ENCODE measurements around the gene IFNGR2. TPM values are rescaled to one million over a fixed set of nuclear protein-coding genes. Genes with fewer than 3 reads are reported as not detected.

Gene IFNGR2
- total RNA-seq, 4 donors from 2014 or later: 47.0 to 75.5 (median 61.0) TPM

DNA sequence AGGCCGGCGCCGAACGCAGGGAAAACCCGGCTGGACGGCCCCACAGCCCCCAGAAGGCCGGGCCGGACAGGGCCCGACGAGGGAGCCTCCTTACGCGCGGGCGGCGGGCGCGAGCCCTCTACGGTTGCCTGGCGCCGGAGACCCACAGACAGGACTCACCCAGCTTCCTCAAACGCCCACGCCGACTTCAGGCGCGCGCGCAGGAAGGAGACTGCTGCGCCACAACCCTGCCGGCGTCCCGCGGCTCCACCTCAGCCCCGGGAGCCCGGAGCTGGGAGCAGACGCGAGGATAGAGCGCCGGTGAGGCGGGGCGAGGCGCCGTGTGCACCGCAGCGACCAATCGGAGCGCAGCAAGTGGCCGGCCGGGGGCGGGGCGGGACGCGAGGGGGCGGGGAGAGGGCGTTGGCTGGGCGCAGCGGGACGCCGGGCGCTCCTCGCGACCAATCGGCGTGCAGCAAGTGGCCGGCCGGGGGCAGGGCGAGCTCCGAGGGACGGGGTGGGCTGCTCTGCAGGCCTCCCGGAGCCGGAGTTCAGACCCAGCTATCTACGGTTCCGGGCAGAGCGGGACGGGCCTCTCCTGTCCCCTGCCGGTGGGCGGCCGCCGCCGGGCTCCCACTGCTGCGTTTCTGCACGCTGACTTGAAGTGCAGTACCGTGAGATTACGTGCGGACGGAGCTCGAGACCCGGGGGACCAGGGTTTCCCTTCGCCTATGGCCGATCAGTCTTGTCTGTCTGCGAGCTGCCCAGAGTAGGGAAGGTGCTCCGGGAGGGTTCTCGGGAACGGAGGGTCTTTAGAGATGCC is 76.7 kb downstream of the IFNGR2 start, which contains the start of gene TMEM50B:
Gene TMEM50B, minus strand, starts transcription at position 296 of the 802 bp plus-strand sequence. CDS start 11,089 bp downstream, outside the sequence.
- H3K4me1 ChIP-seq: peaks cover 19% of the 10 kb centered on the region
- no peaks in the 10 kb centered on the region for H3K9me3 ChIP-seq
- H3K4me3 ChIP-seq: peak within 1 kb of the TSS; percentile 88
- TF ChIP-seq, protein P1, sequence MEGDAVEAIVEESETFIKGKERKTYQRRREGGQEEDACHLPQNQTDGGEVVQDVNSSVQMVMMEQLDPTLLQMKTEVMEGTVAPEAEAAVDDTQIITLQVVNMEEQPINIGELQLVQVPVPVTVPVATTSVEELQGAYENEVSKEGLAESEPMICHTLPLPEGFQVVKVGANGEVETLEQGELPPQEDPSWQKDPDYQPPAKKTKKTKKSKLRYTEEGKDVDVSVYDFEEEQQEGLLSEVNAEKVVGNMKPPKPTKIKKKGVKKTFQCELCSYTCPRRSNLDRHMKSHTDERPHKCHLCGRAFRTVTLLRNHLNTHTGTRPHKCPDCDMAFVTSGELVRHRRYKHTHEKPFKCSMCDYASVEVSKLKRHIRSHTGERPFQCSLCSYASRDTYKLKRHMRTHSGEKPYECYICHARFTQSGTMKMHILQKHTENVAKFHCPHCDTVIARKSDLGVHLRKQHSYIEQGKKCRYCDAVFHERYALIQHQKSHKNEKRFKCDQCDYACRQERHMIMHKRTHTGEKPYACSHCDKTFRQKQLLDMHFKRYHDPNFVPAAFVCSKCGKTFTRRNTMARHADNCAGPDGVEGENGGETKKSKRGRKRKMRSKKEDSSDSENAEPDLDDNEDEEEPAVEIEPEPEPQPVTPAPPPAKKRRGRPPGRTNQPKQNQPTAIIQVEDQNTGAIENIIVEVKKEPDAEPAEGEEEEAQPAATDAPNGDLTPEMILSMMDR (IDR thresholded peaks at IDR 0.05): peak; percentile 47 to 56
- TF ChIP-seq EP300 (IDR thresholded peaks at IDR 0.05): no peak
- TF ChIP-seq POLR2A (IDR thresholded peaks at IDR 0.05): peak; percentile 86 to 87
- TF ChIP-seq POLR2AphosphoS5 (IDR thresholded peaks at IDR 0.05): peak; percentile 48 to 93 (median 67)
- DNase-seq (ENCODE audit: low spot score in 2 of 2): peak; percentile 96 to 98
- under 1% methylated on average over 19 of the region's 93 CpGs for WGBS
- no peaks in the 10 kb centered on the region for H3K36me3 ChIP-seq
- peak within 1 kb of the TSS; percentile 99 for H3K27ac ChIP-seq
- no peaks in the 10 kb centered on the region for H3K27me3 ChIP-seq

- TF ChIP-seq, protein P1 (IDR thresholded peaks at IDR 0.05): no peak
- TF ChIP-seq POLR2AphosphoS5 (IDR thresholded peaks at IDR 0.05): no peak
- TF ChIP-seq POLR2A (IDR thresholded peaks at IDR 0.05): no peak
- TF ChIP-seq EP300 (IDR thresholded peaks at IDR 0.05): no peak
- WGBS: 30% methylated on average over 17 of the region's 17 CpGs
- DNase-seq (ENCODE audit: low spot score in 2 of 2): no peak
Measured at GRCh38 chr21:33480481-33481103, 77.4 kb downstream of the IFNGR2 start.

DNA sequence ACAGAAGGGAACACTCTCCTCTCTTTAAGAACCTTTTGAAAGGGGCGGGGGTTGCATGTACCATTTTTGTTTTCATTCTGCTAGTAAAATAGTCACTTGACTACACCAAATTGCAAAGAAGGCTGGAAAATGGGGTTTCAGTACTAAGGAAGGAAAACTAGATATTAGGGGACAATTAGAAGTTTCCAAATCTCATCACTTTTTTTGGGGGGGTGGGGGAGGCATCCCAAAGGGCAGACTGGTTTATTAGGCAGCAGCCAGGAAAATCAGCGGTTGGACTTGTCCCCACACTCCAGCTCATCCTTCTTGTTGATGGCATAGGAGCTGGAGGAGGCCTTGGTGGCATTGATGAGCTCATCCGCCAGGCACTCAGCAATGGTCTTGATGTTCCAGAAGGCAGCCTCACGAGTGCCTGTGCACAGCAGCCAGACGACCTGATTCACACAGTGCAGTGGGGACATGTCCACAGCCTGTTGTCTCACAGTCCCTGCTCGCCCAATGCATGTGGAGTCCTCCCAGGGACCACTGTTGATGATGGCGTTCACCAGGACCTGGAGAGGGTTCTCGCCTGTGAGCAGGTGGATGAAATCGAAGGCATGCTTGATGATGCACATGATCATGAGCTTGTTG is 78.2 kb downstream of the IFNGR2 start:
- Histone ChIP-seq H3K9me3 (no peaks in the 10 kb centered on the region), H3K27ac (no peak overlapping the region)
- DNase-seq (ENCODE audit: low spot score in 2 of 2): no peak

More at GRCh38 chr21:33480481-33481103, 77.4 kb downstream of the IFNGR2 start:
- H3K27ac ChIP-seq: peak overlapping the region; percentile 99
- H3K27me3 ChIP-seq: no peaks in the 10 kb centered on the region
- peaks cover 19% of the 10 kb centered on the region for H3K4me1 ChIP-seq
- H3K36me3 ChIP-seq: no peaks in the 10 kb centered on the region
- no peaks in the 10 kb centered on the region for H3K9me3 ChIP-seq
- peak overlapping the region; percentile 88 for H3K4me3 ChIP-seq

More for the DNA sequence above, 78.2 kb downstream of the IFNGR2 start:
- TF ChIP-seq POLR2AphosphoS5 (IDR thresholded peaks at IDR 0.05): no peak
- no peak for TF ChIP-seq POLR2A (IDR thresholded peaks at IDR 0.05)
- Histone ChIP-seq H3K4me1 (peaks cover 19% of the 10 kb centered on the region), H3K4me3 (no peak overlapping the region), H3K36me3 (no peaks in the 10 kb centered on the region), H3K27me3 (no peaks in the 10 kb centered on the region)
- 91% methylated on average over 9 of the region's 9 CpGs for WGBS

Other genes with a start within 250 kb of the IFNGR2 start
- 1 to 10 TPM; 3.3 to 6.5 (median 3.8) TPM for gene IFNAR2, start 173.5 kb upstream of the IFNGR2 start, total RNA-seq
- gene IL10RB, start 137.0 kb upstream of the IFNGR2 start, total RNA-seq: 10 to 100 TPM; 20.7 to 28.1 (median 23.4) TPM
- 10 to 100 TPM; 15.9 to 37.3 (median 22.6) TPM for gene IFNAR1, start 78.4 kb upstream of the IFNGR2 start, total RNA-seq
- gene TMEM50B, start 76.6 kb downstream of the IFNGR2 start, total RNA-seq: 100 to 1,000 TPM in 1 of 4 donors, 10 to 100 TPM in 3; 33.1 to 151 (median 59.8) TPM
- 1 to 10 TPM; 1.9 to 4.5 (median 2.8) TPM for gene DNAJC28, start 88.3 kb downstream of the IFNGR2 start, total RNA-seq
- gene GART, start 138.7 kb downstream of the IFNGR2 start, total RNA-seq: 10 to 100 TPM; 69.9 to 87.7 (median 77.3) TPM
- gene SON, start 139.6 kb downstream of the IFNGR2 start, total RNA-seq: 100 to 1,000 TPM; 217 to 417 (median 313) TPM
- 10 to 100 TPM in 1 of 4 donors, 1 to 10 TPM in 3; 5.8 to 19.7 (median 6.7) TPM for gene DONSON, start 185.3 kb downstream of the IFNGR2 start, total RNA-seq
- gene CRYZL1, start 238.3 kb downstream of the IFNGR2 start, total RNA-seq: 10 to 100 TPM; 13.8 to 99.7 (median 23.7) TPM
- 10 to 100 TPM; 23.8 to 53.3 (median 35.2) TPM for gene ITSN1, start 239.1 kb downstream of the IFNGR2 start, total RNA-seq